GM18505 (cell line): ENCODE results near the gene TP53I11.

Experiments used
- ATAC-seq: cut with Tn5 transposase; IDR thresholded peaks from one replicate; pipeline ENCODE4 v1.9.1; 2021; ENCODE audit not compliant: unreplicated experiment
- POLR2A ChIP-seq: IDR thresholded peaks from 4 replicates; pipeline ENCODE4 v1.6.1; 2011; ENCODE audit warnings: borderline replicate concordance; ENCODE audit not compliant: insufficient read depth, insufficient read length; ENCODE audit errors: extremely low read depth

Gene TP53I11, protein sequence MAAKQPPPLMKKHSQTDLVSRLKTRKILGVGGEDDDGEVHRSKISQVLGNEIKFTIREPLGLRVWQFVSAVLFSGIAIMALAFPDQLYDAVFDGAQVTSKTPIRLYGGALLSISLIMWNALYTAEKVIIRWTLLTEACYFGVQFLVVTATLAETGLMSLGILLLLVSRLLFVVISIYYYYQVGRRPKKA

DNA sequence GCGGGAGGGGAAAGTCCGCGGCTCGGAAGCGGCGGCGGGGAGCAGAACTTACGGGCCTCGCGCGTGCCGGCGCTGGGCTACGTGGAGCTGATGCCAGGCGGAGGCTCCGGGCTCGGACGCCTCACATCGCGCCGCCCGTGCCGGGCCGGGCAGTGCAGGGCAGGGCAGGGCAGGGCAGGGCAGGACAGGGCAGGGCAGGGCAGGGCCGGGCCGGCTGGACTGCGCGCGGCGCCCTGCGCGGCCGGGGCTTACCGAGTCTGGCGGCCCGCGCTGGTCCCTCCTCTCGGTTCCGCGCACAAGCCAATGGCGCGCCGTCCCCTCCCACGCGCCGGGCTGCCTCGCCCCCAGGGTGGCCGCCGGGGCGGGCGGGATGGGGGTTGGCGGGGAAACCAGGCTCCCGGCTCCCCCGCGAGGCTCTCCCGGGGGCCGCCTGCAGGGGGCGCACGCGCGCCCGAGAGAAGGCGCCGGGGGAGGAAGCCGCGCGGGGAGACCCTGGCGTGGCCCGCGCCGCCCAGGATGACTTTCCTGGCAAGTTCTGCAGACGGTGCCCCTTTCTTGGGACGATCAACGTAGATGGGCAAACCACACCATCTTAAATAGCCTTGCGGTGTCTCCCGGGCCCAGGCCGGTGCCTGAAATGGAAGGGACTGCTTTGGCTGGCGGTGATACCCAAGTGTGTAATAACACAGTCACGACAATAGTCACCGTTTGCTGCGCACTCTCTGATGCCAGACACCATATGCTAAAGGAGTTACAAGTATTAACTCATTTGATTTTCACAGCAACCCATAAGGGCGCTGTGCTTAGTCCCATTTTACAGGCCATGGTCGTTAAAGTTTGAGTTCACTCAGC lies at the start of gene TP53I11:
TSS of gene TP53I11 (minus strand) at position 259 of the 852 bp plus-strand sequence. CDS start 12,548 bp downstream, outside the sequence.
- no peak for ATAC-seq
- no peak for TF ChIP-seq POLR2A

DNA sequence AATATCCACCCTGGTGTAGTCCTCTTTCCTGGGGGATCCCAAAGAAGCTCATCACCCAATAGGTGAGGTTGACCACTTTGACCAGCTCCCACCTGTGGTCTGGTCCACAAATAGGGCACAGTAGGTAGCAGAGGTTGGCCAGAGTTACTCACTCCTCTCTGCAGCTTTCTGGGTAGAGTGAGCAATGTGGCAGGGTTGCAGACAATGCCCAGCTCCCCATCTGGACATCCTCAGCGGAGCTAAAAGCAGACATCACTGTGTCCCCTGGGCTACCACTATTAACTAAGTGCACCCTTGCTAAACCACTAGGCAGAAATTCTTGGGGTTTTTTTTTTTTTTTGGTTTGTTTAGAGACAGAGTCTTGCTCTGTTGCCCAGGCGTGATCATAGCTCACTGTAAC lies 48.4 kb upstream of the TP53I11 start:
- TF ChIP-seq POLR2A: no peak
- ATAC-seq: no peak

DNA sequence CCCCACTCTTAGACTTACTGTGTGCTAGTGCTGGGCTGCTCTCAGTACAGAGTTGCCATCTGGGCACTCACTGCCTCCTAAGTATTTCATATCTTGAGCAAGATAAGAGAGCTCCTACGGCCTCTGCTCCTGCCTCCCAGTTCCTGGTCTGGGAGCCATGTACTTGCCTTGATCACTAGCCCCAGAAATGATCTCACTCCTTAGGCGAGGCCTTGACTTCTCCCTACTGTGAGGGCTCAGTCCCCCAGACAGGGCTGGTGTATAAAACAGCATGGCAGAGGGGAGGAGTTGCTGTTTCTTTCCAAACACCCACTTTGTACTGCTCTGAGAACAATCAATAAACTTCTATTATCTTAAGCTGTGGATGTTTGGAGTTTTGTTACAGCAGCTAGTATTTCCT lies 47.4 kb upstream of the TP53I11 start:
- ATAC-seq: no peak
- no peak for TF ChIP-seq POLR2A

DNA sequence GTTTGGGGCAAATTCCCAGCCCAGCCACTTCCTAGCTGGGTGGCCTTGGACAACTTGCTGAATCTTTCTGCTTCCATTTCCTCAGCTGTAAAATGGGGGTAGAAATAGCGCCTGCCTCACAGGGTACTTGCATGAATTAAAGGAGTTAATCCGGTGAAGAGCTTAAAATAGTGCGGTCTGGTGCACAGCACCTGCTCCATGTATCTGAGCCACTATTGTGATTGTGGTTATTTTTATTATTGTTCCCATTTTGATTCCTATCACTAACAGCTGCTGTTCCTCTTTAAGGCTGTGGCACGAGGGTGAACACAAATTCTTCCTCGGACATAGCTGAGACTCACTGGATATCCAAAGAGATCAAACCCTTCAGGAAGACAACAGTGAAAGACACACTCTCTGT lies 46.9 kb upstream of the TP53I11 start:
- ATAC-seq: no peak
- no peak for TF ChIP-seq POLR2A

DNA sequence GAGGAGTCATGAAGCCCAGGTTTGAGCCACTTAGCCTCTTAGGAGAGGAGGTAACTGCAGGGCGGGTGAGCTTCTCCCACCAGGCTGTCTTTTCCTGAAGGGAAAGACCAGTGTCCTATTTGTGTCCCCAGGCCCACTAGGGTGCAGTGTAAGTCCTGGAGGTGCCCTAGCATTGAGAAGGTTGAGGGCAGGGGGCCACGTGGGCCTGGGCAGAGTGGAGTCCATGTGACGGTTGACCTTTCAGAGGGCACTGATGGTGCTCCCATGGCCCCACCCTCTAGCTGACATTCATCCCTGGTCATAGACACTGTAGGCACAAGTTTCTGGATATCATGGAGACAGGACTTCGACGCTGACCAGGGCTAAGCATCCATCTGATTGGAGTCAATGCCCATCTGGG lies 44.1 kb upstream of the TP53I11 start:
- TF ChIP-seq POLR2A: no peak
- ATAC-seq: no peak

DNA sequence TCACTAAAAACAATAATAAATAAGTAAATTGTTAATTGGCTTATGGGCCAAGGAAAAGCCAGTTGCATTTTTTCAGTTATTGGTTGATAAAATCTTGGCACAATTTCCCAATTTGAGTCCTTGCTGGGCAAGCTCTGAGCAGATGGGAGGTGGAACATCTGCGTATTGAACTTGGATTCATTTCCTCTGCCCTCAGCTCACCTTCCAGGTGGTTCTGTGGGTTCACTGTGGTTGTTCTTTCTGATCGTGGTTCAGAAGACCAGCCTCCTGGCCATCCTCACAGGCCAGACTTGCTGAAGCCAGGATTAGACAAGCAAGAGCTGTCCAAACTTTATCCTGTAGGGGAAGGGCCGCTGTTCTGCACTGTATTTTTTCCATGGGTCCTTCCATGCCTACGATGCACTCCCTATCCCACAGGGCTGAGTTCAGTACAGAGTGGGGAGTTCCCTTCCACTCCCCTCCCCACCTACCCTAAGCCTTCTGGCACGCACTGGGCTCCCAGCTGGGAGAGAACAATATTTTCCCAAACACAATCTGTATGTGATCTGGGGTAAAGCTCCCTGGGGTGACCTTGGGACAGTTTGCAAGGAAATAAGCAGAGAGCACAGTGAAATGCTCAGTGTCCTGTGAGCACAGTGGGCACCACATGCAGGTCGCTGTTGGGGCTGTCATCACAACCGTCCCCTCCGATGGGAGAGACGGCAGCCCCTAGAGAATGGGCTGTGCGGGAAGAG lies 43.5 kb upstream of the TP53I11 start:
- no peak for TF ChIP-seq POLR2A
- no peak for ATAC-seq

DNA sequence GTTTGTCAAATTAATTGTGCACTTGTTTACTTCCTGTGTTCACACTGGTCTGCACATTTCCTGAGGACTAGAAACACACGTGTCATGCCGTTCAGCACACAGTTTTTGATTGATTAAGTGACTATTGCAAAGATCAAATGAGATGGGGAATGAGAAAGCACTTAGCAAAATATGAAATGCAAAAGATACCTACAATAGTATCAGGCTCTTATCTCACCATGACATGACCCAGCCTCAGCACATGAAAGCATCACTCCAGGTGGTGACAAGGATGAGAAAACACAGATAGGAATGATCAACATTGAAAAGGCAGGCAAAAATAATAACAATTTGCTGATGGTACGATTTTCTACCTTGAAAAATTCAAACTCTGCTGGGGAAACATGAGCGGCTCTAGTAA lies 42.1 kb upstream of the TP53I11 start:
- no peak for ATAC-seq
- TF ChIP-seq POLR2A: no peak

DNA sequence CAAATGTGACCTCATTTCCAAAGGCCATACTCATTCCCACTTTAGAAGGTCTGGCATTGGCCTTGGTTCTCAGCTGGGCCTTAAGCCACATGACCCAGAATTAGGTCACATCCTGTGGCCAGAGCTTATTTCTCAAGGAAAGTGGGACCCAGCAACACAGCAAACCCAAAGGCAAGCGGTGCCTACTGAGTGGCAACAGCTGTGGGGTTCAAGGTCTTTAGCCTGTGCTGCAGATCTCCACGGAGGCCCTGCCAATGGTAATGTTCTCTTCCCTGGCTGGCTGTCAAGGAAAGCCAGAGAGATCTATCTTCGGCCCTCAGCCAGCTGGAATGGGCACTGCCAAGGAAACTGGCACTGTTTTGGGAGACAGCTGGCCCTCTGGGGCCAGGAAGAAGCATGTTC lies 41.5 kb upstream of the TP53I11 start:
- no peak for ATAC-seq
- no peak for TF ChIP-seq POLR2A

DNA sequence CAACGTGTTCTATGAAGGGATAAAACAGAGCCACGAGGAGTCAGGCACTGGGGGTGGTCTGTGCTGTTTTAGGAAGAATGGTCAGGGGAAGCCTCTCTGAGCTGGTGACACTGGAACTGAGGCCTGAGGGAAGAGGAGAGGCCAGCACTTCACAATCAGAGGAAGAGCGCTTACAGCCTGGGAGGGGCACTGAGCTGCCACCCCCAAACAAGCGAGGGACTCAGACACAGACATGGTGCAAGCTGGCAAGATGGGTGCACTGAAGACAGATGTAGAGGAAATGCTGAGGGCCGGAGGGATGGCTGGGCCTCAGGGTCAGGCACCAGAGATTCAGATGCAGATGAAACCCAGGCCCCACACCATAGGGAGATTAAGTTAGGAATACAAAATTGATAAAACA lies 40.0 kb upstream of the TP53I11 start:
- TF ChIP-seq POLR2A: no peak
- ATAC-seq: no peak

DNA sequence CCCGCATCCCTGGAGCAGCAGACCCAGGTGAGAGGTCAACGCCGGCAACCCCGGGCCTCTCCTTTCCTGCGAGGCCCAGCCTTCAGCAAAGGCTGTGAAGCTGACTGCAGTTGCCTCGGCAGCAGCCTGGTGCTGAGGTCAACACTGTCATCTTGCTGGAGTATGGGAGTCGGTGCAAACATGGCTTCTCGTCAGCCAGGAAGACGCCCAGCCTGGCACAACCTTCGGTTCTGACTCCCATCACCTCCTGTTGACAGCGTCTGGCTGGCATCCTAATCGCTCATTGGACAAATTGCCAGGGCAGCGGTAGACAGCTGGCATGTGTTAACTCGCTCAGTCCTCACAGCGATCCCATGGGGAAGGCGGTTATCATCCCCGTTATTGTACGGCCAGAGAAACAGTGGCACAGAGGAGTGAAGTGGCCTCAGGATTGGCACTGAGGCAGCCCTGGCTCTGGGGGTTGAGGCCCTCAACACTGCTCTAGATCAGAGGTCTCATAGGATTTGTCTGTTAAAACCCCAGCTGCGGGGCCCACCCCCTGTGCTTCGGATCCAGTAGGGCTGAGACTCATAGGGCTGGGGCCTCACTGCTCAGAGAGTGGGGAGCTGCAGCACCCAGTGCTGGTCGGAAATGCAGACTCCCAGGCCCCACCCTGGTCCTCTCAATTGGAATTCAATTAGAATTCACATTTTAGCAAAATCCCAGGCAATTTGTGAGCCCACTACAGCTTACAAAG lies 39.3 kb upstream of the TP53I11 start:
- ATAC-seq: no peak

DNA sequence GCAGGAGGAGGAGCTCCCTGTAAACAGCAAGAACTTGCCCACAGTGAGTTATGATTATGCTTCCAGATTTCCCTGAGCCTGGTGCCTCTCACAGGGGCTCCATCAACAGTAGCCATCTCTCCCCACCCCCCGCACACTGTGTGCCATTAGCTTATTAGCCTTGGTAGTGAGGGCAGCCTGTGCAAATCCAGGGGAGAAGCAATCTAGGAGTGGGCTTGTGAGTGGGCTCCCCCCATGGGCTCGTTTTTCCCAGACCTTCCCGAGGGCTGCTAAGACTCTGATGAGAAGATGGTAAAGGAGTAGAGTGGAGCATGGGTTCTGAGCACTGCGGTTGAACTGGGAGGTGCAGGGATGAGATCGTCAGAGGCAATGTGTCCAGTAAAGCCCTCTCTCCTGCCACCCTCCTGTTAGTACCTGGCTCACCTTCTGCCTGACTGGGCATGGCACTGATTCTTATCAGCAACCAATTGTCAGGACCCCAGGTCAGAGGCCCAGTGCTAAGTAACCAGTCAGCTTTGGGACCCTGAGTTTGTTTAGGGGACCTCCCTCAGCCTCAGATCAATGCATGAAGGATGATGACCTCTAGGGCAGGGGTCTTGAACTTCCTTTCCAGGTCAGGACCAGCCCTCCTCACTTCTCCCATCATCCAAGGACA lies 38.4 kb upstream of the TP53I11 start:
- TF ChIP-seq POLR2A: no peak
- ATAC-seq: no peak

More for the DNA sequence above, 39.3 kb upstream of the TP53I11 start:
- no peak for TF ChIP-seq POLR2A

DNA sequence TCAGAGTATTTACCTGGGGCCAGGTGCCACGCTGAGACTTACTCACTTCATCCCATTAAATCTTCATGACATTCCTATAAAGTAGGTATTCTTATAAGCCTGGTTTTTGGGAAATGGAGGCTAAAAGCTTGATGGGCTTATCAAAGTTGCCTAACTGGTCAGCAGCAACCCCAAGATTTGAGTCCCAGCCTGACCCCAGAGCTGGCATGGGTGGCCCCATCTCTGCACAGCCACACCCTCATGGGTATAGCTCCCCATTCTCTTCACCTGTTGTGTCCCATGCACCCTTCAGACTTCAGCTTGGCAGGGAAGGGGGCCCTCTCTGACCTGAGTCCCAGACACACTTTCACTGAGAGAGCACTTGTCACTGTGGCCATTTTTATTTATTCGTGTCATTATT lies 37.4 kb upstream of the TP53I11 start:
- no peak for TF ChIP-seq POLR2A
- no peak for ATAC-seq
